HTR-8/SVneo (cell line): Measurements from ENCODE around the gene TBCD.

ENCODE experiments used
- DNase-seq: peaks from one replicate; pipeline ENCODE4 v3.0.0; 2011; ENCODE audit warnings: low spot score, mixed read lengths; ENCODE audit not compliant: insufficient read length
- FAIRE-seq: peaks from 2 replicates; lab custom pipeline; 2011; peaks lifted over from hg19 to GRCh38; lab: Jason Lieb, UNC

The TBCD gene

GRCh38 chr17:82892899-82893565 is 141.2 kb downstream of the TBCD start:
- DNase-seq (no peak), FAIRE-seq (no peak)

- DNase-seq: no peak
- no peak for FAIRE-seq
These were observed 141.9 kb downstream of the TBCD start for GRCh38 chr17:82893779-82894178.

DNA sequence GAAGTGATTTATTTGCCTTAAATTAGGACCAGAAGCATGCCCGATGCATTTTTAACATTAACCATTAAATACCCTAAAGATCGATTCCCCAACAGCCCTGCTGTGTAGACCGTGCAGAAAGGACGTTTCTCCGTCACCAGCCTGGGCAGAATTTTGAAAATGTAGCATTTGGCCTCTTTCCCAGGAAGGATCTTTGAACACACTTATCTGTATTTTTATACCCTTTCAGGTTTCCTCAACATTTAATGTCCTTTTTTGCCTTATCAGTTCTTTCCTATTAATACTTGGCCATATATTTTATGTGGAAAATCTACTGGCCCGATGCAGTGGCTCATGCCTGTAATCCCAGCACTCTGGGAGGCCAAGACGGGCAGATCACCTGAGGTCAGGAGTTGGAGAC is 142.5 kb downstream of the TBCD start:
- DNase-seq (no peak), FAIRE-seq (no peak)

DNA sequence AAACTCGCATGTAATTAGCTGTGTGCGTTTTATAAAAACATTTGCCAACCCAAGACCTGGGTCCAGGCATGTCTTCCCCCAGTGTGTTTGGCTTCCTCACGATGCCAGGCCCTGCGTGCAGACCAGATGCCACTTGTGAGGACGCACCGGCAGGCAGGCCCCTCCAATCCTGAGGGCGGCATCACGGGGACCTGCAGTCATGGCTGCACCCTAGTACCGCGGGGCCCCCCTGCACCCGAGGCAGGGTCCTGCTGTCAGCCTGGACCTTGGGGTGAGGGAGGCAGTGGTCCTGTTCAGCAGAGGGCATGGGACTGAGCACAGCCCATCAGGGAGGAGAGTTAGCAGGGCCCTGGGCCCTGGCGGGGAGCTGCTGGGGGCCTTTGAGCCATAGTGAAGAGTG is 143.2 kb downstream of the TBCD start:
- DNase-seq (no peak), FAIRE-seq (no peak)

GRCh38 chr17:82896071-82897000 is 144.5 kb downstream of the TBCD start:
- DNase-seq (no peak), FAIRE-seq (no peak)

- FAIRE-seq: no peak
- no peak for DNase-seq
These were observed 145.8 kb downstream of the TBCD start for GRCh38 chr17:82897514-82898249.

DNA sequence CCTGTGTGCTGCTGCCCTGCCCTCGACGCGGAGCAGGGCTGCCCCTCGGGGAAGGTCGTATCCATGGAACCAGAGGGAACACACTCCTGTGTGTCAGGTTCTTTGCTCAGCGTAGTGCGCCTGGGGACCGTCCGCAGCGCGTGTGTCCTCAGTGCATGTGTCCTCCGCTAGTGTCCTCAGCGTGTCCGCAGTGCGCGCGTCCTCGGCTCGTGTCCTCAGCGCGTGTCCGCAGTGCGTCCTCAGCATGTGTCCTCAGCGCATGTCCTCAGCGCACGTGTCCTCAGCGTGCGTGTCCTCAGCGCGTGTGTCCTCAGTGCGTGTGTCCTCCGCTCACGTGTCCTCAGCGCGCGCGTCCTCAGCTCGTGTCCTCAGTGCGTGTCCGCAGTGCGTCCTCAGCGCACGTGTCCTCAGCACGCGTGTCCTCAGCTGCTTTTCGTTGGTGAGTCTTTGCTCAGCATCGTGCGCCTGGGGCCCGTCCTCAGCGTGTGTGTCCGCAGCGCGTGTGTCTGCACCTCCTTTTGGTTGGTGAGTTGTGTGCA is 147.2 kb downstream of the TBCD start:
- FAIRE-seq: peak; percentile 83
- no peak for DNase-seq

DNA sequence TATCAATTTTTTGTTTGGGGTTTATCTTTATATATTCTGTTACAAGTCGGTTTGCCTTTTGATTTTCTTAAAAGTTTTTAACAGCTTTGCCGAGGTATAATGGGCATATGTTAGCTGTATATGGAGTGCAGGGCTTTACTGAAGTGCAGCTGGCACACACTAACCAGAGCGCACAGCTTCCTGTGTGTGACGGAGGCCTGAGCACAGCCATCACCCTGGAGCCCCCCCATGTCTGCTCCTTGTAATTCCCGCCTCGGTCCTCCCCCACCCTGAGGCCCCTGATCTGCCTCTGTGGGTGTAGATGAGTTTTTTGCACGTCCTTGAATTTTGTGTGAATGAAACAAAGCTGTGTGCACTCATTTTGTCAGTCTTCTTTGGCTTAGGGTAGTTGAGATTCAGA is 148.1 kb downstream of the TBCD start:
- FAIRE-seq (no peak), DNase-seq (no peak)

- DNase-seq (no peak), FAIRE-seq (no peak)
These were observed 148.9 kb downstream of the TBCD start for GRCh38 chr17:82900741-82901140.

GRCh38 chr17:82901356-82901755 is 149.5 kb downstream of the TBCD start:
- no peak for FAIRE-seq

DNA sequence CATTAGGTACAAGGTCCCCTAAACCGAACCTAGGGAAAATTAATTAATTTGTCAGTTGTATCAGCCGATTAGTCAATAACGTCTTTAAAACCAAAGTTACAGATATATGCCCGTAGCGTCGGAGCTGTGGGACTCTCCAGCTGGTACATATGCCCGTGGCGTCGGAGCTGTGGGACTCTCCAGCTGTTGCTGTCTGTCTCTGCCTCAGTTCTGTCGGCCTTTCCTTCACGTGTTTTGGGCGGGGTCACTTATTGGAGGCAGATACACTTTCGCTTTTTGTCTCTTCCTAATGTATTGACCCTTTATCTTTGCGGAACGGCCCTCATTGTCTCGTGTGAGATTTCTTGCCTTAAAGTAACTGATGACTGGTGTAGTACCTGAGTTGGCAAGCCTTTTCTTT is 150.0 kb downstream of the TBCD start:
- FAIRE-seq: no peak
- no peak for DNase-seq

More at GRCh38 chr17:82901356-82901755, 149.5 kb downstream of the TBCD start:
- no peak for DNase-seq

DNA sequence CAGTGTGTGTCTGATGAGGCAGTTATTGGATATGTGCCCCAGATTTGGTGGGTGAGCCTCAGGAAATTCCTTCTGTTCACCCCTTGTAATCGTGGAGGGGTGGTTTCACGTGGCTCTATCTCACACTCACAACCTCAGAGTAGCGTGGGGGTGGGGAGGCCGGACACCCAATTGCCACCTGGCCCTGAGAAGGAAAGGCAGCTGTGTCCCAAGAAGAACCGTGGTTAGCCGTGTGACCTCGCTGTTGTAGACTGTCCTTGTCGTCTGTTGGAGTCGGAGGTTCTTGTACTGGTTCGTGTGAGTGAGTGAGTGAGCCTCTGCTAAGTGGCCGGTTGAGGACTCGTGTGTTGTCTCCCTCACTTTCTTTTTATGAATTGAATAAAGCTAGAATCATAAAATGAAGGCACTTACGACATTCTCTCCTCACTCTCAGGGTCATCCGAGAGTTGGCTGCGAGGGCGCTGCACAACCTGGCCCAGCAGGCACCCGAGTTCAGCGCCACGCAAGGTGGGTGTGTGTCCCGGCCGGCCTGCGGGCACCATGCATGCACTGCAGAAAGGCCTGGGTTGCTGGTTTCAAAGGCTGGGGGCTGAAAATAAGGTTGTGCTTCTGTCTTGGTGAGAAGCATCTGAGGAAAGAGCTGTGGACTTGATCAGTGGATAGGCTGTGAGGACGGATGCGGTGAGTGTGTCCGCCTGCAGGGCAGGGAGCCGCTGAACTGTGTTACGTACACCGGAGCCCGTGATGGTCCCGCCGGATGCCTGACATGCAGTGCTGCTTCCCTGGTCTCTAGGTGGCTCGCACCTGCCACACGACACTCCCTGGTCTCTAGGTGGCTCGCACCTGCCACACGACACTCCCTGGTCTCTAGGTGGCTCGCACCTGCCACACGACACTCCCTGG is 151.4 kb downstream of the TBCD start:
- no peak for DNase-seq
- FAIRE-seq: no peak

DNA sequence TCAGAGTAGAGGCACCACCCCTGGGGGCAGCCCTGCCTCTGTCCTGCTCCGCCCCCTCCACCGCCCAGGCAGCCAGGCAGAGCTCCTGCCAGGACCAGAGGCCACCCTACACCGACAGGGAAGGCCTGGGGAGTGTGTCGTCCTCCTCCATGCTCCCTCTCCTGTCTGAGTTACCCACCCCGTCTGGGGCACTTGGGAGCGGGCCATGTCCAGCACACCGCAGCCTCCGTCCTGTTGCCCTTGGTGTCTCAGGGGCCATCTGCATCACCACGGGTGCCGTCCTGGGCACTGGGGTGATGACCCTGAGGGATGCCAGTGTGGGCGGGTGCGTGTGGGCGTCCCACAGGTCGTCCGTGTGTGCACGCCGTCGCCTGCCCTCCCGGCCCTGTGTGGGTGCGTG is 153.3 kb downstream of the TBCD start:
- no peak for FAIRE-seq

DNA sequence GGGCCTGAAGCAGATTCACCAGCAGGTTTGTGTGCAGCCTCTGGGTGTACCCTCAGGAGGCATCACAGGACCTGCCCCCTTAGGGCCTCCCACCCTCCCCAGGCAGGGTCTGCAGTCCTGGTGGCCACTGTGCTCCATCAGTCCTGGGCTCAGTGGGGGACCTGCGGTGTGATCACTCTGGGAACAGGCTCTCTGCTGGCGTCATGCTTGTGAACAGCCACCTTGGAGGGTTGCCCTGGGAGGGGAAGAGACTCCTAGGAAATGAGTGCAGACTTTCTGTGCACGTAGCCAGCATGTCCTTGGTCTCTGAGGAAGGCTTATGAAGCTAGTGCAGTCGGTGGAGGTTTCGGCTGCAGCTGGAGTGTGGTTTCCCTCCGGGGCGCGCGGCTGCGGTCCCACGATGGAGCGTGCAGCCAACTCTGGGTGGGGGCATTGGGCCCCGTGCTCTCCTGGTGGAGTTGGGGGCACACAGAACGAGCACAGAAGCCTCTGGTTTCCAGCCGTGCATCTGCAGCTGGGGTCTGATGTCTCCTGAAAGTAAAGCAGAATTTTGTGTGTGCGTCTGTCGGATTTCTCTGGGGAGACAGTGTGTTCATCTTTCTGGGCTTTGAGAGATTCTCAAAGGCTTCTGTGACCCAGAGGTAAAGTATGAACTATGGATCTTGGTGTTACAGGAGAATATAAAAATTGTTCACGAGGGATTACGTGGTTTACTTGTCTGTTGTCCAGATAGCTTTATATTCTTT is 156.1 kb downstream of the TBCD start:
- DNase-seq (no peak), FAIRE-seq (no peak)

More for the DNA sequence above, 153.3 kb downstream of the TBCD start:
- DNase-seq: no peak

DNA sequence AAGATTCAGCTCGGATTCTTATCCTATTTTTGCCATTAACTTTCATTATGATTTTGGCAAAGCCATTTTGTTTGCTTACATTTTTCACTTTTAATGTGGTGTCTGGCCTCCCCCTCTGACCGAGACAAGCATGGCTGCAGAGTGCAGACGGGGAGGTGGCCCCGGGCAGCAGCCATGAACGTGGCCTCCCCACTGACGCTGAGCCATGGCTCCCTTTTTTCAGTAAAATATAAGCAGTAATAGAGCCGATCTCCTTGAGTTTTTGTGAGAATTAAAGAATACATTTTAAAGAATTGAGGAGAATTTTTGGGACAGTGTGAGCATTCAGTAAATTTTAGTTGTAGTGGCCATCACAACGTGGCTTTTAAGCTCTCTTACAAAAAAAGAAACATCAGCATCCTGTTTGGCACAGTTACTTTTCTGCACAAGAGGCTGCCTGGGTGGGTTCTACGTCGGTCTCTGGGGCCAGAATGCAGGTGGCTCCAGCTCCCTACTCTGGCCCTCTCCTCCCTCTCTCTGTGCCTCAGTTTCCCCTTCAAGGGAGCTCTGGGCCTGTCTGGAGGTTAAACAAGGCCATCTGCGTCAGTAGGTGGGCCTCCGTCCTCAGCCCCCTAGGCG is 156.8 kb downstream of the TBCD start:
- FAIRE-seq (no peak), DNase-seq (no peak)

GRCh38 chr17:82909322-82909904 is 157.5 kb downstream of the TBCD start:
- DNase-seq: no peak
- peak; percentile 54 for FAIRE-seq

DNA sequence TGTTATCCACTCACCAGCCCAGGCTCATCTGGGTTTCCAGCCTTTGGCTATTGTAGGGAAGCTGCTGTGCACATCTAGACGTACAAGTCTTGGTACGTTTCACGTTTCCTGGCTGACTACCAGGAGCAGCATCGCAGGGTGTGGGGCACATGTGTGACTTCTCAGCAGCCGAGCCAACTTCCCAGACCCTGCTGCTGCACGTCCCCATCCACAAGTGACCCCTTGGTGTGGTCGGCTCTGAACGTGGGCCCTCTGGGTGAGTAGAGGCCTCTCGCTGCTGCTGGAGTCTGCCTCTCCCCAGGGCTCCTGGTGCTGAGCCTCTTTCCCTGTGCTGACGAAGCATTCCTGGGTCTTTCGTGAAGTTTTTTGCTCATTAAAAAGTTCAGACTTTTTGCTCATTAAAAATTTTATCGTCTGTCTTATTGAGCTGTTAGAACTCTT is 158.2 kb downstream of the TBCD start:
- FAIRE-seq (no peak), DNase-seq (no peak)

GRCh38 chr17:82910770-82911169 is 158.9 kb downstream of the TBCD start:
- FAIRE-seq: no peak
- DNase-seq: no peak
